Activated gamma-delta T cell (primary cell): ENCODE results near the gene PRKCI.
"Not testable (repeated sequence)": the region's sequence is repeated elsewhere in the genome, so short reads cannot be mapped to it uniquely, and the experiment has no call there.

Experiments used
- DNase-seq: peaks from one replicate; lab custom pipeline; 2025; lab: John Stamatoyannopoulos, UW

Gene PRKCI

GRCh38 chr3:170290194-170290593 lies 68.0 kb downstream of the PRKCI start:
- DNase-seq = no peak

- no peak for DNase-seq
Measured at GRCh38 chr3:170295586-170295985, 73.4 kb downstream of the PRKCI start.

GRCh38 chr3:170296703-170297102 lies 74.5 kb downstream of the PRKCI start:
- no peak for DNase-seq

GRCh38 chr3:170301405-170301804 lies 79.2 kb downstream of the PRKCI start:
- DNase-seq = no peak

GRCh38 chr3:170302008-170302407 lies 79.8 kb downstream of the PRKCI start:
- DNase-seq = no peak

- no peak for DNase-seq
Measured at GRCh38 chr3:170306015-170306414, 83.8 kb downstream of the PRKCI start.

- no peak for DNase-seq
Measured at GRCh38 chr3:170307671-170308405, 85.6 kb downstream of the PRKCI start.

GRCh38 chr3:170309046-170309445 lies 86.8 kb downstream of the PRKCI start:
- no peak for DNase-seq

- no peak for DNase-seq
Measured at GRCh38 chr3:170317954-170318353, 95.7 kb downstream of the PRKCI start.

- no peak for DNase-seq
Measured at GRCh38 chr3:170320461-170321121, 98.4 kb downstream of the PRKCI start.

- no peak for DNase-seq
Measured at GRCh38 chr3:170321321-170322034, 99.3 kb downstream of the PRKCI start.

- no peak for DNase-seq
Measured at GRCh38 chr3:170322566-170323269, 100.5 kb downstream of the PRKCI start.

GRCh38 chr3:170323331-170323730 lies 101.1 kb downstream of the PRKCI start:
- no peak for DNase-seq

GRCh38 chr3:170324962-170325361 lies 102.7 kb downstream of the PRKCI start:
- no peak for DNase-seq

GRCh38 chr3:170327040-170327808 lies 105.0 kb downstream of the PRKCI start:
- DNase-seq = peak; percentile 7

- DNase-seq = not testable (repeated sequence)
Measured at GRCh38 chr3:170327868-170328548, 105.8 kb downstream of the PRKCI start.

- DNase-seq = no peak
Measured at GRCh38 chr3:170330366-170330765, 108.1 kb downstream of the PRKCI start.

GRCh38 chr3:170331143-170331542 lies 108.9 kb downstream of the PRKCI start:
- DNase-seq = no peak

GRCh38 chr3:170337420-170337819 lies 115.2 kb downstream of the PRKCI start:
- no peak for DNase-seq

- no peak for DNase-seq
Measured at GRCh38 chr3:170338690-170339340, 116.6 kb downstream of the PRKCI start.
